GM18519 (cell line): ENCODE data around the gene VPS8.

Experiments used
- ATAC-seq: cut with Tn5 transposase; IDR thresholded peaks from one replicate; pipeline ENCODE4 v1.9.1; 2021; ENCODE audit warnings: mild to moderate bottlenecking, moderate library complexity; ENCODE audit not compliant: unreplicated experiment, low FRiP score

The VPS8 gene

GRCh38 chr3:185046164-185046515, 234.2 kb downstream of the VPS8 start:
- no peak for ATAC-seq

- ATAC-seq = no peak
Observed at GRCh38 chr3:185046603-185047002, 234.6 kb downstream of the VPS8 start.

GRCh38 chr3:185049710-185050109, 237.7 kb downstream of the VPS8 start:
- no peak for ATAC-seq

GRCh38 chr3:185051801-185052200, 239.8 kb downstream of the VPS8 start:
- ATAC-seq = no peak

GRCh38 chr3:185052631-185053030, 240.7 kb downstream of the VPS8 start:
- no peak for ATAC-seq

- ATAC-seq = no peak
Observed at GRCh38 chr3:185056908-185057307, 244.9 kb downstream of the VPS8 start.

- no peak for ATAC-seq
Observed at GRCh38 chr3:185057829-185058228, 245.9 kb downstream of the VPS8 start.

GRCh38 chr3:185058796-185059195, 246.8 kb downstream of the VPS8 start:
- ATAC-seq = no peak

- ATAC-seq = no peak
Observed at GRCh38 chr3:185059766-185060165, 247.8 kb downstream of the VPS8 start.

GRCh38 chr3:185060655-185061054, 248.7 kb downstream of the VPS8 start:
- ATAC-seq = no peak

GRCh38 chr3:185062191-185062590, 250.2 kb downstream of the VPS8 start:
- no peak for ATAC-seq

GRCh38 chr3:185063431-185063830, 251.5 kb downstream of the VPS8 start:
- ATAC-seq = no peak

- ATAC-seq = no peak
Observed at GRCh38 chr3:185065059-185065458, 253.1 kb downstream of the VPS8 start.

GRCh38 chr3:185066251-185066650, 254.3 kb downstream of the VPS8 start:
- no peak for ATAC-seq

- ATAC-seq = no peak
Observed at GRCh38 chr3:185067173-185067572, 255.2 kb downstream of the VPS8 start.

GRCh38 chr3:185069037-185070030, 257.4 kb downstream of the VPS8 start:
- no peak for ATAC-seq

GRCh38 chr3:185070491-185071286, 258.7 kb downstream of the VPS8 start:
- ATAC-seq = no peak

- no peak for ATAC-seq
Observed at GRCh38 chr3:185071287-185071800, 259.4 kb downstream of the VPS8 start.

GRCh38 chr3:185075547-185075946, 263.6 kb downstream of the VPS8 start:
- ATAC-seq = no peak

GRCh38 chr3:185076219-185076618, 264.3 kb downstream of the VPS8 start:
- ATAC-seq = no peak

- no peak for ATAC-seq
Observed at GRCh38 chr3:185079625-185080024, 267.7 kb downstream of the VPS8 start.
